GM12874 (cell line): Measurements from ENCODE around the gene PARN.

Source experiments
- TF ChIP-seq, protein P1 (sequence below): IDR thresholded peaks from 2 replicates; pipeline ENCODE4 v1.5.1; 2011; ENCODE audit warnings: low read depth, mild to moderate bottlenecking, control low read depth, low read length, moderate library complexity; ENCODE audit not compliant: insufficient read depth

PARN gene

GRCh38 chr16:14569213-14569612, 60.8 kb downstream of the PARN start:
- TF ChIP-seq, protein P1, sequence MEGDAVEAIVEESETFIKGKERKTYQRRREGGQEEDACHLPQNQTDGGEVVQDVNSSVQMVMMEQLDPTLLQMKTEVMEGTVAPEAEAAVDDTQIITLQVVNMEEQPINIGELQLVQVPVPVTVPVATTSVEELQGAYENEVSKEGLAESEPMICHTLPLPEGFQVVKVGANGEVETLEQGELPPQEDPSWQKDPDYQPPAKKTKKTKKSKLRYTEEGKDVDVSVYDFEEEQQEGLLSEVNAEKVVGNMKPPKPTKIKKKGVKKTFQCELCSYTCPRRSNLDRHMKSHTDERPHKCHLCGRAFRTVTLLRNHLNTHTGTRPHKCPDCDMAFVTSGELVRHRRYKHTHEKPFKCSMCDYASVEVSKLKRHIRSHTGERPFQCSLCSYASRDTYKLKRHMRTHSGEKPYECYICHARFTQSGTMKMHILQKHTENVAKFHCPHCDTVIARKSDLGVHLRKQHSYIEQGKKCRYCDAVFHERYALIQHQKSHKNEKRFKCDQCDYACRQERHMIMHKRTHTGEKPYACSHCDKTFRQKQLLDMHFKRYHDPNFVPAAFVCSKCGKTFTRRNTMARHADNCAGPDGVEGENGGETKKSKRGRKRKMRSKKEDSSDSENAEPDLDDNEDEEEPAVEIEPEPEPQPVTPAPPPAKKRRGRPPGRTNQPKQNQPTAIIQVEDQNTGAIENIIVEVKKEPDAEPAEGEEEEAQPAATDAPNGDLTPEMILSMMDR, result no peak

DNA sequence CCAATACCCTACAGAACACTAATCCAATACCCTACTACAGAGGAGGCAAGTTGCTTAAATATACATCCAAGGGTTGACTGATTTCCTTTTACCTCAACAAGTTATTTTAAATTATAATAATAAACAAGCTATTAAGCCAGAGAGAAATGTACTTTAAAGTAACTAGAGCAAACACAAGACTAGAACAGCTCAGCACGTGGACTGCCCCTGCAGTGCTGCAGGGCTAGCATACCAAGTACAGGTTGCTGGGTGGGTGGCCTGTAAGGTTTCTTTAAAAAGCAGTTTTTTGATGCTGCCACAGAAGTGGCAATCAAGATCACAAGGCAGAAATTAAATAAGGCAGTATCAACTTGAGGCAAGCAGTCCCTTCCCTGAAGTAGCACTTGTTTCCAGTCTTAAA, 63.5 kb downstream of the PARN start:
- TF ChIP-seq, protein P1, result no peak

DNA sequence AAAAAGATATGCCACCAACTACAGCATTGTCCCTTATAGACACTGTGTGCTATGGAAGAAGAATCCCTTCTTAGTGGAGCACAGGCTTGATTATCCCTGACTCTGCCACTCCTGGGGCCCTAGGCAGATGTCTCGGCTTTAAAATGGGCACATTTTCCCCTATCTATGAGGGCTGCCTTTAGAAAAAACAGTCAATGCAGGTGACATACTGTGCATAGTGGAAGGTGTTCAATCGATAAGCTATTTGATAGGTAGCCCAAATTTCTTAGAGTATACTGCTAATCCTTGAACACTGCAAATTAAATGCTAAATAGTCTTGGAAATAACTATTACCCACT, 64.4 kb downstream of the PARN start:
- TF ChIP-seq, protein P1, result no peak

DNA sequence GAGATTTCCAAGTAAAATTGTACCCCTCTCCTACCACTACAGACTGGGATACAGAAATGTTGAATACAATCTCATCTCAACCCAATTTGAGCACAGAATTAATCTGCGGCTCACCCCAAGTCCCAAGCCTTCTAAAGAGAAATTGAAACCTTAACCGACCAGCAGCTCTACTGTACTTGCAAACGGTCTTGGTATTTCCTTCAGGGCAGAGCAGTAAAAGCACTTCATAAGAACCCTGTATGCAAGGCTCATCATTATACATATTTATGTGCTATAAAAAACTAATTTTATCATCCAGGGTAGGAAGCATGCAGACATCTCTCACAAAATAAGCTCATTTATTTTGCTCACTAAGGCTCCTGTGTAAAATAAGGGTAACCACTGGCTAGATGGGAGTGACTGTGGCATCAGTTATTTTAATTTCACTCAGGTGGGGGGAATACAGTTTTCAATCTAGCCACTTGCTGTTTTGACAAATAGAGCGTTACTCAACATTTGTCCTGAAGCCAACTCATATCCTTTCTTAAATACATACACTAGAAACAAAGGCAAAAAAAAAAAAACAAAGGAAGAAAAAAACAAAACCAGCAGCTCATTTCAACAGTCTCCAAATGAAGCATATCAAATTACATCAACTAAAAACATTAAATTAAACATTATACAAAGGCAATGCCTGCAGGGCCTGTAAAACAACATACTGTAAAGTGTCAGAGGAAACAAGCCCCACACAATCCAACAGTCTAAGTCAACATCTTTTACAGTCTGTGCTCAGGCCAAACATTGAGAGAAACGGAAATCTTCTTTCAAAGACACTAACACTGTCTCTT, 65.0 kb downstream of the PARN start:
- TF ChIP-seq, protein P1, result no peak

GRCh38 chr16:14564323-14564722, 65.7 kb downstream of the PARN start:
- TF ChIP-seq, protein P1, result no peak

- TF ChIP-seq, protein P1, result no peak
These were observed 67.2 kb downstream of the PARN start for GRCh38 chr16:14562691-14563491.

DNA sequence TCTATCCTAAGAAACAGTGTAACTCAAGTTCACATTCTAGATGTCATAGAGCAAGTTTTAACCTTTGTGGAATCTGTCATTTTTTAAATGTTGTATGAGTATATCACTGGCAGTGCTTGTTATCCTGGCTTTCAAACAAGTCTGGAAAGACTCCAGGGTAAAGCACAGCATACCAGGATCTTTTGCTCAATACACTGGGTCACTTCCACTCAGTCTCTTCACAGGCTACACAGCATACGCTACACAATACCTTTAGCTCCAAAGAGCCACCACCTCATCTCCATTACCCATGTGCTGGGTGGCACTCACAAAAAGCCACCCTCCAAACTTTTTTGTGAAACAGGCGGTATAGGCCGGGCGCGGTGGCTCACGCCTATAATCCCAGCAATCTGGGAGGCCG, 69.5 kb downstream of the PARN start:
- TF ChIP-seq, protein P1, result no peak
